ENCODE measurements around the gene UBAP1L.
"Not testable (repeated sequence)": the region's sequence is repeated elsewhere in the genome, so short reads cannot be mapped to it uniquely, and the experiment has no call there.

UBAP1L gene

GRCh38 chr15:65077291-65077980, 37.6 kb downstream of the UBAP1L start:
- no peaks in the 10 kb centered on the region for H3K36me3 Mint-ChIP-seq (ENCODE audit: low read depth)
- no peaks in the 10 kb centered on the region for H3K9me3 Mint-ChIP-seq
- TF ChIP-seq, protein P1, sequence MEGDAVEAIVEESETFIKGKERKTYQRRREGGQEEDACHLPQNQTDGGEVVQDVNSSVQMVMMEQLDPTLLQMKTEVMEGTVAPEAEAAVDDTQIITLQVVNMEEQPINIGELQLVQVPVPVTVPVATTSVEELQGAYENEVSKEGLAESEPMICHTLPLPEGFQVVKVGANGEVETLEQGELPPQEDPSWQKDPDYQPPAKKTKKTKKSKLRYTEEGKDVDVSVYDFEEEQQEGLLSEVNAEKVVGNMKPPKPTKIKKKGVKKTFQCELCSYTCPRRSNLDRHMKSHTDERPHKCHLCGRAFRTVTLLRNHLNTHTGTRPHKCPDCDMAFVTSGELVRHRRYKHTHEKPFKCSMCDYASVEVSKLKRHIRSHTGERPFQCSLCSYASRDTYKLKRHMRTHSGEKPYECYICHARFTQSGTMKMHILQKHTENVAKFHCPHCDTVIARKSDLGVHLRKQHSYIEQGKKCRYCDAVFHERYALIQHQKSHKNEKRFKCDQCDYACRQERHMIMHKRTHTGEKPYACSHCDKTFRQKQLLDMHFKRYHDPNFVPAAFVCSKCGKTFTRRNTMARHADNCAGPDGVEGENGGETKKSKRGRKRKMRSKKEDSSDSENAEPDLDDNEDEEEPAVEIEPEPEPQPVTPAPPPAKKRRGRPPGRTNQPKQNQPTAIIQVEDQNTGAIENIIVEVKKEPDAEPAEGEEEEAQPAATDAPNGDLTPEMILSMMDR (IDR thresholded peaks at IDR 0.05; ENCODE audit: unreplicated experiment in 3 of 3), result no peak
- H3K4me3 Mint-ChIP-seq, result no peak overlapping the region
- H3K27me3 Mint-ChIP-seq (ENCODE audit: low read depth), result peaks cover 12% of the 10 kb centered on the region
- H3K27ac Mint-ChIP-seq, result peak overlapping the region; percentile 70 to 84 (median 81)
- peaks cover 48% of the 10 kb centered on the region for H3K4me1 Mint-ChIP-seq

- Mint-ChIP-seq H3K27me3 (ENCODE audit: low read depth) (peaks cover 10% of the 10 kb centered on the region), H3K4me1 (peaks cover 49% of the 10 kb centered on the region), H3K27ac (peak within 1 kb of the TSS; percentile 73 to 89 (median 84)), H3K36me3 (ENCODE audit: low read depth) (no peaks in the 10 kb centered on the region), H3K4me3 (no peak within 1 kb of the TSS), H3K9me3 (no peaks in the 10 kb centered on the region)
- TF ChIP-seq, protein P1 (IDR thresholded peaks at IDR 0.05; ENCODE audit: unreplicated experiment in 3 of 3), result no peak
These were observed 38.3 kb downstream of the UBAP1L start, which contains the start of gene KBTBD13 for GRCh38 chr15:65076486-65077290. KBTBD13 (plus strand) TSS chr15:65076746; CDS start chr15:65076816, 70 bp downstream.

DNA sequence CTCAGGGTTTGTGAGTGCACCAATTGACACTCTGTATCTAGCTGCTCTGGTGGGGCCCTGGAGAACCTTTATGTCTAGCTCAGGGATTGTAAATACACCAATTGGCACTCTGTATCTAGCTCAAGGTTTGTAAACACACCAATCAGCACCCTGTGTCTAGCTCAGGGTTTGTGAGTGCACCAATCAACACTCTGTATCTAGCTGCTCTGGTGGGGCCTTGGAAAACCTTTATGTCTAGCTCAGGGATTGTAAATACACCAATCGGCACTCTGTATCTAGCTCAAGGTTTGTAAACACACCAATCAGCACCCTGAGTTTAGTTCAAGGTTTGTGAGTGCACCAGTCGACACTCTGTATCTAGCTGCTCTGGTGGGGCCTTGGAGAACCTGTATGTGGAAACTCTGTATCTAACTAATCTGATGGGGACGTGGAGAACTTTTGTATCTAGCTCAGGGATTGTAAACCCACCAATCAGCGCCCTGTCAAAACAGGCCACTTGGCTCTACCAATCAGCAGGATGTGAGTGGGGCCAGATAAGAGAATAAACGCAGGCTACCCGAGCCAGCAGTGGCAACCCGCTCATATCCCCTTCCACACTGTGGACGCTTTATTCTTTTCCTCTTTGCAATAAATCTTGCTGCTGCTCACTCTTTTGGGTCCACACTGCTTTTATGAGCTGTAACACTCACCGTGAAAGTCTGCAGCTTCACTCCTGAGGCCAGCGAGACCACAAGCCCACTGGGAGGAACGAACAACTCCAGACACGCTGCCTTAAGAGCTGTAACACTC, 39.2 kb downstream of the UBAP1L start:
- H3K9me3 Mint-ChIP-seq, result not testable (repeated sequence)
- peak overlapping the region; percentile 73 to 89 (median 77) for H3K27ac Mint-ChIP-seq

GRCh38 chr15:65074946-65075345, 40.1 kb downstream of the UBAP1L start:
- not testable (repeated sequence) for H3K36me3 Mint-ChIP-seq (ENCODE audit: low read depth)

More for the DNA sequence above, 39.2 kb downstream of the UBAP1L start:
- not testable (repeated sequence) for H3K4me3 Mint-ChIP-seq; H3K36me3 Mint-ChIP-seq (ENCODE audit: low read depth); H3K27me3 Mint-ChIP-seq (ENCODE audit: low read depth)
- peaks cover 49% of the 10 kb centered on the region for H3K4me1 Mint-ChIP-seq

DNA sequence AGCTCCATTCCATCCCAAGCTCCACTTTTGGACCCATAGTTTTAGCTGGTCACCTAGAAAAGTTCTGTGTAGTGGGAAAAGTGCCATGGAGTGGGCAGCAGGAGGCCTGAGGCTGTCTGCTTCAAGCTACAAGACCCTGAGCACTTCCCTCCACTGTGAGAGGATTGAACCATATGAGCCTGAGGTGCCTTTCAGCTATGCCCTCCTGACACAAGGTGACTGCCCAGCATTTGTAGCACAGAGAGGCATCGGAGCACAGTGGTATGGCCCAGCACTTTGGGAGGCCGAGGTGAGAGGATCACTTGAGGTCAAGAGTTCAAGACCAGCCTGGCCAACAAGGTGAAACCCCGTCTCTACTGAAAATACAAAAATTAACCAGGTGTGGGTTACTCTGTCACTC, 42.4 kb downstream of the UBAP1L start:
- TF ChIP-seq, protein P1 (IDR thresholded peaks at IDR 0.05; ENCODE audit: unreplicated experiment in 3 of 3), result no peak
- peaks cover 58% of the 10 kb centered on the region for H3K4me1 Mint-ChIP-seq
- H3K27ac Mint-ChIP-seq, result peak overlapping the region; percentile 89 to 99 (median 99)
- no peaks in the 10 kb centered on the region for H3K9me3 Mint-ChIP-seq
- no peak overlapping the region for H3K4me3 Mint-ChIP-seq
- H3K27me3 Mint-ChIP-seq (ENCODE audit: low read depth), result peaks cover 10% of the 10 kb centered on the region
- no peaks in the 10 kb centered on the region for H3K36me3 Mint-ChIP-seq (ENCODE audit: low read depth)

More at GRCh38 chr15:65074946-65075345, 40.1 kb downstream of the UBAP1L start:
- not testable (repeated sequence) for H3K4me3 Mint-ChIP-seq; H3K27me3 Mint-ChIP-seq (ENCODE audit: low read depth); H3K27ac Mint-ChIP-seq; H3K9me3 Mint-ChIP-seq
- peaks cover 56% of the 10 kb centered on the region for H3K4me1 Mint-ChIP-seq

DNA sequence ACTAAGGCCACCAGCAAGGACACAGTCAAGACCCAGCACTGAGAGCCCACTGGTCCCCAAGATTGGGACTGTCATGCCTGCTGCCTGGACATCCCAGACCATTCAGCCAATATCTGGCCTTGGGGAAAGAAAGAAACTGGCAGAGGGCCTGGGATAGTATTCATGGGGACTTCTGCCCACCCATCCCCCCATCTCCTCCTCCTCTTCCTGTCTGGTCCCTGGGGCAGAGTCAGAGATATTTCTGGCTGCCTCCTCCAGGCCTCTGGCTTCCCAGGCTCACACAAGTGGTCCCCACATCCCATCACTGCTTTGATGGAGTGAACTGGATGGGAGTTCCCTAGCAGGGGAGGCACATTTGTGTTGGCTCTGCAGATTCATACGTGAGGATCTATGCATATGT, 43.0 kb downstream of the UBAP1L start:
- TF ChIP-seq, protein P1 (IDR thresholded peaks at IDR 0.05; ENCODE audit: unreplicated experiment in 3 of 3), result no peak
- H3K4me1 Mint-ChIP-seq, result peaks cover 62% of the 10 kb centered on the region
- peak overlapping the region in 2 of 3 experiments; percentile 60 to 61 for H3K4me3 Mint-ChIP-seq
- peak overlapping the region; percentile 89 to 99 (median 99) for H3K27ac Mint-ChIP-seq
- peaks cover 13% of the 10 kb centered on the region for H3K27me3 Mint-ChIP-seq (ENCODE audit: low read depth)
- H3K36me3 Mint-ChIP-seq (ENCODE audit: low read depth), result no peaks in the 10 kb centered on the region
- no peaks in the 10 kb centered on the region for H3K9me3 Mint-ChIP-seq
